SK-N-SH treated with all-trans-retinoic acid at 6 μM for 48 hours (cell line): ENCODE results near the gene MCAT.

ENCODE experiments used
- ATAC-seq: fragments of 200-7000 bp; cut with Tn5 transposase; 3 replicates; pipeline ENCODE4 v1.9.1; 2020; ENCODE audit warnings: mild to moderate bottlenecking, moderate library complexity
- ARNTL ChIP-seq: fragments of 450-650 bp; formaldehyde crosslinking; IDR thresholded peaks from 2 replicates; pipeline ENCODE4 v1.5.0; 2020; ENCODE audit warnings: low read depth, mild to moderate bottlenecking, moderate library complexity, borderline replicate concordance
- BACH2 ChIP-seq: fragments of 250-450 bp; sonication (Bioruptor Pico); IDR thresholded peaks from 2 replicates; pipeline ENCODE4 v1.9.0; 2021; ENCODE audit warnings: mild to moderate bottlenecking, borderline replicate concordance
- CSDC2 ChIP-seq: fragments of 250-450 bp; sonication (Bioruptor Pico); IDR thresholded peaks from 2 replicates; pipeline ENCODE4 v1.5.0; 2020; ENCODE audit warnings: mild to moderate bottlenecking, moderate library complexity
- ESRRG ChIP-seq: fragments of 250-450 bp; sonication (Bioruptor Pico); IDR thresholded peaks from 2 replicates; pipeline ENCODE4 v1.6.1; 2021; ENCODE audit warnings: mild to moderate bottlenecking
- GLIS3 ChIP-seq: fragments of 250-450 bp; sonication (Bioruptor Pico); IDR thresholded peaks from 2 replicates; pipeline ENCODE4 v1.5.0; 2020; ENCODE audit warnings: mild to moderate bottlenecking, moderate library complexity
- ISL1 ChIP-seq: fragments of 250-450 bp; sonication (Bioruptor Pico); IDR thresholded peaks from 2 replicates; pipeline ENCODE4 v2.1.2; 2022; ENCODE audit warnings: mild to moderate bottlenecking, moderate library complexity
- OSR1 ChIP-seq: fragments of 250-450 bp; sonication (Bioruptor Pico); IDR thresholded peaks from 2 replicates; pipeline ENCODE4 v1.8.0; 2022; ENCODE audit warnings: moderate library complexity, mild to moderate bottlenecking, inconsistent platforms
- PATZ1 ChIP-seq: fragments of 250-450 bp; sonication (Bioruptor Pico); IDR thresholded peaks from 2 replicates; pipeline ENCODE4 v1.8.0; 2020; ENCODE audit warnings: mild to moderate bottlenecking, moderate library complexity, borderline replicate concordance
- PPARA ChIP-seq: fragments of 250-450 bp; sonication (Bioruptor Pico); IDR thresholded peaks from 2 replicates; pipeline ENCODE4 v1.5.0; 2020; ENCODE audit warnings: mild to moderate bottlenecking, borderline replicate concordance
- RARB ChIP-seq: fragments of 250-450 bp; sonication (Bioruptor Pico); IDR thresholded peaks from 2 replicates; pipeline ENCODE4 v1.8.0; 2021; ENCODE audit warnings: mild to moderate bottlenecking, moderate library complexity
- TCF4 ChIP-seq: fragments of 250-450 bp; sonication (Bioruptor Pico); IDR thresholded peaks from 2 replicates; pipeline ENCODE4 v1.8.0; 2021; ENCODE audit warnings: mild to moderate bottlenecking, moderate library complexity, borderline replicate concordance
- ZC3H10 ChIP-seq: fragments of 250-450 bp; sonication (Bioruptor Pico); IDR thresholded peaks from 2 replicates; pipeline ENCODE4 v1.5.1; 2021; ENCODE audit warnings: mild to moderate bottlenecking, moderate library complexity
- ZFP3 ChIP-seq: fragments of 250-450 bp; sonication (Bioruptor Pico); IDR thresholded peaks from 2 replicates; pipeline ENCODE4 v1.5.0; 2020; ENCODE audit warnings: mild to moderate bottlenecking, moderate library complexity
- ZFP30 ChIP-seq: fragments of 450-650 bp; formaldehyde crosslinking; IDR thresholded peaks from 2 replicates; pipeline ENCODE4 v1.5.0; 2022; ENCODE audit warnings: mild to moderate bottlenecking, moderate library complexity
- ZNF565 ChIP-seq: fragments of 450-650 bp; formaldehyde crosslinking; conservative IDR thresholded peaks from 2 replicates; pipeline ENCODE4 v1.5.0; 2020; ENCODE audit warnings: low read depth, mild to moderate bottlenecking, moderate library complexity
- ZNF70 ChIP-seq: fragments of 450-650 bp; formaldehyde crosslinking; IDR thresholded peaks from 2 replicates; pipeline ENCODE4 v1.5.0; 2020; ENCODE audit warnings: mild to moderate bottlenecking, moderate library complexity
- TF ChIP-seq, protein P1 (sequence below): fragments of 250-450 bp; sonication (Bioruptor Pico); IDR thresholded peaks from 2 replicates; pipeline ENCODE4 v1.5.1; 2020; ENCODE audit warnings: low read depth, mild to moderate bottlenecking, moderate library complexity
- TF ChIP-seq, protein P2 (sequence below): fragments of 250-450 bp; sonication (Bioruptor Pico); IDR thresholded peaks from 2 replicates; pipeline ENCODE4 v1.5.0; 2020; ENCODE audit warnings: mild to moderate bottlenecking, moderate library complexity
- TF ChIP-seq, protein P3 (sequence below): fragments of 250-450 bp; sonication (Bioruptor Pico); IDR thresholded peaks from 2 replicates; pipeline ENCODE4 v1.8.0; 2021; ENCODE audit warnings: low read depth, mild to moderate bottlenecking, moderate library complexity, borderline replicate concordance
- TF ChIP-seq, protein P4 (sequence below): fragments of 250-450 bp; sonication (Bioruptor Pico); IDR thresholded peaks from 2 replicates; pipeline ENCODE4 v1.5.1; 2021; ENCODE audit warnings: mild to moderate bottlenecking, moderate library complexity

Gene MCAT

DNA sequence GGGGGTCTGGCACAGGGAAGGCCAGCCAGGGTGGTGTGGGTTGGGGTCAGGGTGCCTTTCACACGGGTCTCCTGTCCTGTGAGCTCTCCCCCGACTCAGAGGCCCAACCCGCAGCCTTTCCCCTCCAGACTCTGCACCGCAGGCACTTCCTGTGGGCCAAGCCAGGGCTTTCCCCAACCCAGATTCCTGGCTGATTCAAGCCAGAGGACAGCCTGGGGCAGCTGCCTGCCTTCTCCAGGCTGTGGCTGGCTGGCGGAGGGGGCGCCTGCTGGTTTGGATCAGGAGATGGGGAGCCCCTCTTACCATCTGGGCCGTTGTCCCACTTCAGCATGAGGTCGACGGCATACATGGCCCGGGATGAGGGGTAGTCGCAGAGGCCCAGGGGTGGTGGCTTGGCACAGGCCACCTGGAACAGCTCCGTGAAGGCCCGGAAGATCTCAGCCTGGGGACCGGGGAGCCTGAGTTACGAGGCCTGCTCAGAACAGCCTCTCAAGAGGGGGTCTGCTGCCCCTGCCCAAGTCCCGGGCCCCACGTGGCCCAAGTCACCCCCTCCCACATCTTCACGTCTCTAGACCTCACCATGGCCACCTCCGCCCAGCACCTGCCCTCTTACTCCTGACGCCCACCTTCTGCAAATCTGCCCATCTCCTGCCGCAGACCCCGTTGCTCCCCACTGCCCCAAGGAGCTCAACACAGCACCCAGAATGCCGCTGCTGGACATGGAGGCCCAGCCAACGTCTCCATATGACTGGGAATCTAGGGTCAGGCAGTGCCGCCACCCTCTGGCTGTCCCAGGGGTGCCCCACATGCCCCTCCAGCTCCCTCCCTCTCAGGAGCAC is 25.5 kb upstream of the MCAT start:
- no peak for TF ChIP-seq ARNTL (CRISPR knock-in tag)
- ATAC-seq, result no peak

GRCh38 chr22:43167001-43167589 is 23.9 kb upstream of the MCAT start:
- TF ChIP-seq ZNF565 (CRISPR knock-in tag), result no peak
- TF ChIP-seq ARNTL (CRISPR knock-in tag), result no peak
- no peak for TF ChIP-seq PATZ1
- TF ChIP-seq CSDC2 (CRISPR knock-in tag), result no peak
- TF ChIP-seq ZFP3 (CRISPR knock-in tag), result no peak
- TF ChIP-seq, protein P1, sequence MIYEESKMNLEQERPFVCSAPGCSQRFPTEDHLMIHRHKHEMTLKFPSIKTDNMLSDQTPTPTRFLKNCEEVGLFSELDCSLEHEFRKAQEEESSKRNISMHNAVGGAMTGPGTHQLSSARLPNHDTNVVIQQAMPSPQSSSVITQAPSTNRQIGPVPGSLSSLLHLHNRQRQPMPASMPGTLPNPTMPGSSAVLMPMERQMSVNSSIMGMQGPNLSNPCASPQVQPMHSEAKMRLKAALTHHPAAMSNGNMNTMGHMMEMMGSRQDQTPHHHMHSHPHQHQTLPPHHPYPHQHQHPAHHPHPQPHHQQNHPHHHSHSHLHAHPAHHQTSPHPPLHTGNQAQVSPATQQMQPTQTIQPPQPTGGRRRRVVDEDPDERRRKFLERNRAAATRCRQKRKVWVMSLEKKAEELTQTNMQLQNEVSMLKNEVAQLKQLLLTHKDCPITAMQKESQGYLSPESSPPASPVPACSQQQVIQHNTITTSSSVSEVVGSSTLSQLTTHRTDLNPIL (CRISPR knock-in tag), result no peak
- no peak for TF ChIP-seq TCF4 (CRISPR knock-in tag)
- TF ChIP-seq, protein P2, sequence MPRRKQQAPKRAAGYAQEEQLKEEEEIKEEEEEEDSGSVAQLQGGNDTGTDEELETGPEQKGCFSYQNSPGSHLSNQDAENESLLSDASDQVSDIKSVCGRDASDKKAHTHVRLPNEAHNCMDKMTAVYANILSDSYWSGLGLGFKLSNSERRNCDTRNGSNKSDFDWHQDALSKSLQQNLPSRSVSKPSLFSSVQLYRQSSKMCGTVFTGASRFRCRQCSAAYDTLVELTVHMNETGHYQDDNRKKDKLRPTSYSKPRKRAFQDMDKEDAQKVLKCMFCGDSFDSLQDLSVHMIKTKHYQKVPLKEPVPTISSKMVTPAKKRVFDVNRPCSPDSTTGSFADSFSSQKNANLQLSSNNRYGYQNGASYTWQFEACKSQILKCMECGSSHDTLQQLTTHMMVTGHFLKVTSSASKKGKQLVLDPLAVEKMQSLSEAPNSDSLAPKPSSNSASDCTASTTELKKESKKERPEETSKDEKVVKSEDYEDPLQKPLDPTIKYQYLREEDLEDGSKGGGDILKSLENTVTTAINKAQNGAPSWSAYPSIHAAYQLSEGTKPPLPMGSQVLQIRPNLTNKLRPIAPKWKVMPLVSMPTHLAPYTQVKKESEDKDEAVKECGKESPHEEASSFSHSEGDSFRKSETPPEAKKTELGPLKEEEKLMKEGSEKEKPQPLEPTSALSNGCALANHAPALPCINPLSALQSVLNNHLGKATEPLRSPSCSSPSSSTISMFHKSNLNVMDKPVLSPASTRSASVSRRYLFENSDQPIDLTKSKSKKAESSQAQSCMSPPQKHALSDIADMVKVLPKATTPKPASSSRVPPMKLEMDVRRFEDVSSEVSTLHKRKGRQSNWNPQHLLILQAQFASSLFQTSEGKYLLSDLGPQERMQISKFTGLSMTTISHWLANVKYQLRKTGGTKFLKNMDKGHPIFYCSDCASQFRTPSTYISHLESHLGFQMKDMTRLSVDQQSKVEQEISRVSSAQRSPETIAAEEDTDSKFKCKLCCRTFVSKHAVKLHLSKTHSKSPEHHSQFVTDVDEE (CRISPR knock-in tag), result no peak
- TF ChIP-seq PPARA, result no peak
- no peak for TF ChIP-seq GLIS3
- no peak for TF ChIP-seq ISL1 (CRISPR knock-in tag)
- TF ChIP-seq BACH2 (CRISPR knock-in tag), result no peak
- TF ChIP-seq, protein P3, sequence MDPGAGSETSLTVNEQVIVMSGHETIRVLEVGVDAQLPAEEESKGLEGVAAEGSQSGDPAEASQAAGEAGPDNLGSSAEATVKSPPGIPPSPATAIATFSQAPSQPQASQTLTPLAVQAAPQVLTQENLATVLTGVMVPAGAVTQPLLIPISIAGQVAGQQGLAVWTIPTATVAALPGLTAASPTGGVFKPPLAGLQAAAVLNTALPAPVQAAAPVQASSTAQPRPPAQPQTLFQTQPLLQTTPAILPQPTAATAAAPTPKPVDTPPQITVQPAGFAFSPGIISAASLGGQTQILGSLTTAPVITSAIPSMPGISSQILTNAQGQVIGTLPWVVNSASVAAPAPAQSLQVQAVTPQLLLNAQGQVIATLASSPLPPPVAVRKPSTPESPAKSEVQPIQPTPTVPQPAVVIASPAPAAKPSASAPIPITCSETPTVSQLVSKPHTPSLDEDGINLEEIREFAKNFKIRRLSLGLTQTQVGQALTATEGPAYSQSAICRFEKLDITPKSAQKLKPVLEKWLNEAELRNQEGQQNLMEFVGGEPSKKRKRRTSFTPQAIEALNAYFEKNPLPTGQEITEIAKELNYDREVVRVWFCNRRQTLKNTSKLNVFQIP, result no peak
- TF ChIP-seq ZC3H10 (CRISPR knock-in tag), result no peak
- no peak for TF ChIP-seq ZNF70 (CRISPR knock-in tag)
- TF ChIP-seq ESRRG, result no peak
- TF ChIP-seq, protein P4, sequence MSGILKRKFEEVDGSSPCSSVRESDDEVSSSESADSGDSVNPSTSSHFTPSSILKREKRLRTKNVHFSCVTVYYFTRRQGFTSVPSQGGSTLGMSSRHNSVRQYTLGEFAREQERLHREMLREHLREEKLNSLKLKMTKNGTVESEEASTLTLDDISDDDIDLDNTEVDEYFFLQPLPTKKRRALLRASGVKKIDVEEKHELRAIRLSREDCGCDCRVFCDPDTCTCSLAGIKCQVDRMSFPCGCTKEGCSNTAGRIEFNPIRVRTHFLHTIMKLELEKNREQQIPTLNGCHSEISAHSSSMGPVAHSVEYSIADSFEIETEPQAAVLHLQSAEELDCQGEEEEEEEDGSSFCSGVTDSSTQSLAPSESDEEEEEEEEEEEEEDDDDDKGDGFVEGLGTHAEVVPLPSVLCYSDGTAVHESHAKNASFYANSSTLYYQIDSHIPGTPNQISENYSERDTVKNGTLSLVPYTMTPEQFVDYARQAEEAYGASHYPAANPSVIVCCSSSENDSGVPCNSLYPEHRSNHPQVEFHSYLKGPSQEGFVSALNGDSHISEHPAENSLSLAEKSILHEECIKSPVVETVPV, result no peak
- no peak for ATAC-seq

- ATAC-seq, result no peak
- TF ChIP-seq, protein P1 (CRISPR knock-in tag), result no peak
- TF ChIP-seq BACH2 (CRISPR knock-in tag) (no peak), PPARA (no peak), ZFP30 (CRISPR knock-in tag) (no peak), ZNF565 (CRISPR knock-in tag) (no peak), PATZ1 (no peak), ESRRG (no peak), ZFP3 (CRISPR knock-in tag) (no peak), RARB (no peak), ISL1 (CRISPR knock-in tag) (no peak), OSR1 (CRISPR knock-in tag) (no peak)
Measured at GRCh38 chr22:43166132-43166930, 23.1 kb upstream of the MCAT start.
